OCI-LY1 (cell line): Measurements from ENCODE around the gene DMRTB1.
A peak's percentile ranks its signal among the peaks of the same experiment; 100 is the strongest.

Experiments
- CTCF ChIP-seq: fragments of 200-600 bp; sonication (generic), shearing (Covaris generic); IDR thresholded peaks from 2 replicates; pipeline ENCODE4 v1.5.1; 2017; ENCODE audit warnings: mild to moderate bottlenecking, antibody characterized with exemption, low read length, moderate library complexity, mixed read lengths
- EZH2 ChIP-seq: fragments of 200-600 bp; sonication (generic), shearing (Covaris generic); IDR thresholded peaks from 2 replicates; pipeline ENCODE4 v1.8.0; 2017; ENCODE audit warnings: borderline replicate concordance, mixed run types, mild to moderate bottlenecking, antibody characterized with exemption, low read length, moderate library complexity, mixed read lengths

GRCh38 chr1:53450225-53450624 lies 9.0 kb upstream of the DMRTB1 start:
- peak; percentile 45 for TF ChIP-seq CTCF
- no peak for TF ChIP-seq EZH2
